HG03442 (cell line): ENCODE data around the gene ZNF512.
A peak's percentile ranks its signal among the peaks of the same experiment; 100 is the strongest.
"Not testable (repeated sequence)": the region's sequence is repeated elsewhere in the genome, so short reads cannot be mapped to it uniquely, and the experiment has no call there.

Experiments used
- ATAC-seq: cut with Tn5 transposase; IDR thresholded peaks from one replicate; pipeline ENCODE4 v1.9.1; 2021; ENCODE audit warnings: mild to moderate bottlenecking, moderate library complexity; ENCODE audit not compliant: unreplicated experiment

Gene ZNF512

GRCh38 chr2:27582129-27582694 lies 630 bp upstream of the ZNF512 start:
- ATAC-seq, result no peak

DNA sequence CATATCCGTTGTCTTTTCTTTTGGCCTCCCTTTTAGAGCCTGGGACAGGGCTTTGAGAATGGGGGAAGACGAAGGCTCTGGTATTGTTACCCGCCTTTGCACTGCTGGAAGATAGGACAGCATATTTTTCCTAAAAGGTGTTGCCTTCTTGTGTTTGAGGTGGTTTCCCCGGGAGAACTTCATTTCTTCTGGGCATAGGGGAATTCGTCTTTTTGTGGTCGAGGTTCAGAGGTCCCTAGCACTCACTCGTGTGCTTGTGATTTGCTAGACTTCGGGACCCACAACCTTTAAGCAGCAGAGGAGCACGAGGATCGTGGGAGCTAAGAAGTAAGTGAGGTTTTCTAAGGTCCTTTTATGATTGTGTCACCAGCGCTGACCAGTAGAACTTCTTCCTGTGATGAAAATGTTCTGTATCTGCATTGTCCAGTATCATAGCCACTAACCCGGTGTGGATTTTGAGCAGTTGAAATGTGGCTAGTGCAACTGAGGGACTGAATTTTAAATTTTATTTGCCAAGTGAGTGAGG lies 611 bp downstream of the ZNF512 start:
- ATAC-seq, result no peak

GRCh38 chr2:27584597-27584996 lies 1.8 kb downstream of the ZNF512 start:
- no peak for ATAC-seq

GRCh38 chr2:27587025-27587424 lies 4.2 kb downstream of the ZNF512 start:
- ATAC-seq, result no peak

DNA sequence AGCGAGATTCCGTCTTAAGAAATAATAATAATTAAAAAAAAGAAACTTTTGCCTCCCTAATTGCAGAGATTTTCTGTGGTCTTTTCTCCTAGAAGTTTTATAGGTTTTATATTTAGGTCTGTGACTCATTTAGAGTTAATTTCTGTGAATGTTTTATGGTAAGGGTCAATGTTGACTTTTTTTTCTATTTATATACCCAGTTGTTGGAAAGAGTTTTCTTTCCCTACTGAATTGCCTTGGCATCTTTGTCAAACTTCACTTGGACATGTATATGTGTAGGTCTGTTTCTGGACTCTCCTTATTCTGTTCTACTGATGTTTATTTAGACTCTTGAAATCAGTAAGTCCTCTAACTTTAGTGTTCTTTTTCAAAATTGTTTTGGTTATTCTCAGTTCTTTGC lies 5.5 kb downstream of the ZNF512 start:
- ATAC-seq, result no peak

- no peak for ATAC-seq
Observed at GRCh38 chr2:27591745-27592144, 8.9 kb downstream of the ZNF512 start.

GRCh38 chr2:27593240-27593639 lies 10.4 kb downstream of the ZNF512 start:
- ATAC-seq, result no peak

- ATAC-seq, result not testable (repeated sequence)
Observed at GRCh38 chr2:27594020-27594703, 11.3 kb downstream of the ZNF512 start.

- ATAC-seq, result not testable (repeated sequence)
Observed at GRCh38 chr2:27595412-27595811, 12.6 kb downstream of the ZNF512 start.

DNA sequence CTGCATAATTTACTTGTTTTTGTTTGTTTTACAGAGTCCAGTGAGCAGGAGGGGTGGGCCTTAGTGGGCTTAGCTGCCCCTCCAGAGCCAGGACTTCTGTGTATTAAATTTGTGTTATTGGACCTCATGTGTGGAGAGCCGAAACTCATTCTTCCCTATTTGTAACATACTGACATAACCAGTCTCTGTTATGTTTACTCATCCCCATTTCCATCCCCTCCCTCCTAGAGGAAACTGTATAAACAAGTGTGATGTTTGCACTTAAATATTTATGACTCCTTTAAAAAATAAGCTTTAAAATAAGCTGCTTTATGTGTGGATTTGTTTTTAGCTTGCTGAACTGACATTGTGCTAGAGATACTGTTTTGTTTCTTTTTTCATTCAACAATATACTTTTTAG lies 13.8 kb downstream of the ZNF512 start:
- no peak for ATAC-seq

- no peak for ATAC-seq
Observed at GRCh38 chr2:27606611-27607010, 23.8 kb downstream of the ZNF512 start.

DNA sequence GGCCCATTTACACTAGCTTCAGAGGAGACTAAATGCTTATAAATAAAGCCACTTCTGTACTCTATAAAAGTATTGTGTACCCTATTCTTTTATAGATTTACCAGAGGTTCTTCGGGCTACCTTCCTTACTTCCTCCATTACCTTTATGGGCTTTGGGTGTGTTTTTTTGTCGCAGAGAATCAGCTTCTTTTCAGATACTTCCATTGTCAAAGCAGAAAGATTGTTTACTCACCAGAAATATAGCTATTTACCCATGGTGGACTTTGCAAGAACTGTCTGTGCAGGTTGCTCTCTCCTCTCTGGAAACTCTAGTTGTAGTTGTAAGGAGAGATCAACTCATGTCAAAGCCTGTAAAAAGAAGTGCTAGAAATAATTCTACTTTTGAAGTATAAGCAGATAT lies 31.1 kb downstream of the ZNF512 start:
- ATAC-seq, result no peak

- no peak for ATAC-seq
Observed at GRCh38 chr2:27615316-27615715, 32.5 kb downstream of the ZNF512 start.

- no peak for ATAC-seq
Observed at GRCh38 chr2:27621524-27621923, 38.7 kb downstream of the ZNF512 start.

- no peak for ATAC-seq
Observed at GRCh38 chr2:27622921-27623384, 40.1 kb downstream of the ZNF512 start.

- ATAC-seq, result no peak
Observed at GRCh38 chr2:27624943-27625342, 42.1 kb downstream of the ZNF512 start.

DNA sequence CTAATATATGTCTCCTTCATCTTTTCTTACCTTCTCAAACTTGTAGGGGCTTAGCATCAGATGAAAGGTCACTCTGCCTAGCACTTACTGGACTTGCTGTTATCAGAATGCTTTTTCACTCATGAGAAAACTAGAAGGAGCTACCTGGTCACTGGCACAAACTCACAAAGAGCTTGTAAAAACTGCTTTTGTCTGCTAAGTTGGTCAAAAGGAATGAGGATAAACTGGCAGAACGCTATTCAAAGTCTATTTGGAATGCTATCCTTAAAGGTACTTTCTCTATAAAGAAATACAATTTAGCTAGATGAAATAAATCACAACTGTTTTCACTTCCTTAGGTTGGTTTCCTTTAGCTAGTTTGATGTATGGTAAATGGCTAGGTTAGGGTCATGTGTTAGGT lies 43.5 kb downstream of the ZNF512 start:
- not testable (repeated sequence) for ATAC-seq

DNA sequence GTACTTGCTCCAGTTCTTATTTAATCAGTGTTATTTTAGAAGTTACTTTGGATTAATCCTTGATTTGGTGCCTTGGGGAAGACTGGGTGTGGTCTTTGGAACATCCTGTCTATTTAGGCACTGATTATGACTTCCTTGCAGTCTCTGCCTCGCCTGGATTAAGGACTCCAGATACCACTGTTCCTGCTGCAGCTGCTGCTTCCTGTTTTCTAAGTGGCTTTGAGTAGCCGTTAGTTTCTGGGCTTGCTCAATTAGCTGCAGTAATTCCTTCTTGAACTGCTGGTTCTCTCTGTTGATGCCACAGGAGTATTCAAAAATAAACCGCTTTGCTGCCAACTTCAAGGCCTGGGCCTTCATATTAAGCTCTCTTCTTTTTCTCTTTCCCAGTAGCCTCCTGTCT lies 44.1 kb downstream of the ZNF512 start:
- ATAC-seq, result not testable (repeated sequence)

DNA sequence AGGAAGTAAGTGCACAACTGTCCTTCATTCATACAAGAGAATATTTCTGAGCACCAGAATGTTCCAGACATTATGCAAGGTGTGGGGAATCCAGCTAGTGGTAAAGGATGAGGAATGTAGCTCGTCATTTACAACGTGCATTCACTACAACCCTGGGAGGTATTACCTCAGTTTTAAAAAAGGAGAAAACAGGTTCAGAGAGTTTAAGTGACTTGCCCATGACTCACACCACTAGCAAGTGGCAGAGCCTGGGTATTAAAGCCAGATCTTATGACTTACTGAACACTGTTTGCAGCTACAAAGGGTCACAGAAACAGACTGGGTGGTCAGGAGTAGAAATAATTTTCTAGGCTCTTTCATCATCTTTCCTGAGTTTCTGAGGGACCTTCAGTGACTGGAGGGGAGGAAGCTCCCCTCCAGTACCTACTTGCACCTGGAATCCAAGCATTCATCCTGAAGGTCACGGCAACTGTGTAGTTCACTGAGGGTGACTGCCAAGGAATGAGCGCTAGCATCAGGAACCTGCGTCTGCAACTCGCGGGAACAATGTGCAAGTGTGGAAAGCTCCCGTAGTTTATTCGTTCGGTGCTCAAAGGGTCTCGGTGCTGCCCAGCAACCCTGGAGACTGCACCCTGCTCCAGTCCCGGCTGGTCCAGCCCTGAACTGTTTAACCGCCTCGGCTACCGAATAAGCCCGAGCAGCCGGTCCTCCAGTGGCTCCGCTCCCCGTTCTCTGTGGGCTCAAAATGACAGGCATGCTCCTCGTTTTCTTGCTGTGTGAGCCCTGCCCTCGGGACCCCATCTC lies 45.3 kb downstream of the ZNF512 start:
- ATAC-seq, result peak; percentile 11

DNA sequence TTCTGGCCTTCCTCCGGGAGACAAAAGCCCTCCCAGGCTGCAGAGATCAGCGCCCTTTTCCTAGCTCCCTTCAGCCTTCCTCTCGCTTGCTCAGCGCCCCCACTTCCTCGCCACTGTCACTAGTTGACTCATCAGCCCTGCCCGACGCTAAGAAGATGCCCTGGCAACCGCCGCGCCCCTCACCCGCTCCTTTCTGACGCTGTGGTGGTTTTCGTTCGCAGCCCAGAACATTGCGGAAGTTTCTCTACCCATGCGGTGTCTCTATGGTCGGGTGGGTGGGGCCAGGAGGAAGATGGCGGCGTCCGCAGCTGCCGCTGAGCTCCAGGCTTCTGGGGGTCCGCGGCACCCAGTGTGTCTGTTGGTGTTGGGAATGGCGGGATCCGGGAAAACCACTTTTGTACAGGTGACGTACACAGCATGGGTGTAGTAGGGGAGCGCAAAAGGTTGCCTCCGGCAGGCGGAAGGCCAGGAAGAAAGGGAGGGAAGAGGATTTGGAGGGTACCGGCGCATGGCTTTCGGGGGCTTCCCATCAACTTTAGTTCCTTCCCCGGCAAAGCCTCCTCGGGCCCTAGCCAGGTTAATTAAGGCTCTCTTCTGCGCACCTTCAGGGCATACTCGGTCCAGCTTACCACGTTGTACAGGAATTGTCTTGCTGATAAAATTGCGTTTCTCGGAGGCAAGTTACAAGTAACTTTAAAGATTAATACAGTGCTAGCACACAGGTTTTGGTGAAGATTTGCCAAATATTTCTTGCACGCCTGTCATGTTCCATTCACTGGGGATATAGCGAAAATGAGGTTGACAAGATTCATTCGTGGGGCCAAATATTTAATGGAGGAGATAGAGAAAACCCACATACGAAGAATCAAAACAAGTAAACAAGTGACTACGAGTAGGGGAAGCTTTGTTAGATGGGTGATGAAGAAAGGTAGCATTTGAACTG lies 46.2 kb downstream of the ZNF512 start, which contains the start of the genes CCDC121 and GPN1:
Gene CCDC121, minus strand, starts transcription at position 246 of the 943 bp plus-strand sequence. CDS start 1,213 bp downstream, outside the sequence.
Gene GPN1, plus strand, starts transcription at position 284 of the 943 bp plus-strand sequence. Its CDS starts 9 bp downstream, at position 293.
- peak; percentile 98 for ATAC-seq
